CD4-positive, alpha-beta T cell treated with Interferon alpha-2 for 1 hour (primary cell): ENCODE measurements around the gene AGMO.

Experiments
- DNase-seq, 2 donors: peaks; one replicate each; pipeline ENCODE4 v3.0.0-alpha.2; 2020 to 2022

AGMO gene

DNA sequence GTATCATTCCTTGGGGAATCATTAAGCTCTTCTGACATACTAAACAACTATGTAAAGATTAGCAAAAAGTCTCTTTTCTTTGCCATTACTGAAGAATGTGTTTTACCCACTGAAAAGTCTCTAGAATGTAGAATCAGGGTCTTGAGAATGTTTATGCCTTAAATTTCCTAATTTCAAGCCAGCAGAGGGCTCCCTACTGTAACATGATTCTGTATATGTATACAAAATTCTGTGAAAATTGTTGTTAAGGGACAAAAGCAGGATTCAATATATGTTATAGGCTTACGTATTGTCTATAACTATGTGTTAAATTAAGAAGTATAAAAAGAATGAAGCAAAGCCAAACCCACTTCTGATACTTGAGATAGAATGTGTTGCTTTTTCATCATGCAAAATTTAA lies 362.3 kb downstream of the AGMO start:
- DNase-seq = no peak

DNA sequence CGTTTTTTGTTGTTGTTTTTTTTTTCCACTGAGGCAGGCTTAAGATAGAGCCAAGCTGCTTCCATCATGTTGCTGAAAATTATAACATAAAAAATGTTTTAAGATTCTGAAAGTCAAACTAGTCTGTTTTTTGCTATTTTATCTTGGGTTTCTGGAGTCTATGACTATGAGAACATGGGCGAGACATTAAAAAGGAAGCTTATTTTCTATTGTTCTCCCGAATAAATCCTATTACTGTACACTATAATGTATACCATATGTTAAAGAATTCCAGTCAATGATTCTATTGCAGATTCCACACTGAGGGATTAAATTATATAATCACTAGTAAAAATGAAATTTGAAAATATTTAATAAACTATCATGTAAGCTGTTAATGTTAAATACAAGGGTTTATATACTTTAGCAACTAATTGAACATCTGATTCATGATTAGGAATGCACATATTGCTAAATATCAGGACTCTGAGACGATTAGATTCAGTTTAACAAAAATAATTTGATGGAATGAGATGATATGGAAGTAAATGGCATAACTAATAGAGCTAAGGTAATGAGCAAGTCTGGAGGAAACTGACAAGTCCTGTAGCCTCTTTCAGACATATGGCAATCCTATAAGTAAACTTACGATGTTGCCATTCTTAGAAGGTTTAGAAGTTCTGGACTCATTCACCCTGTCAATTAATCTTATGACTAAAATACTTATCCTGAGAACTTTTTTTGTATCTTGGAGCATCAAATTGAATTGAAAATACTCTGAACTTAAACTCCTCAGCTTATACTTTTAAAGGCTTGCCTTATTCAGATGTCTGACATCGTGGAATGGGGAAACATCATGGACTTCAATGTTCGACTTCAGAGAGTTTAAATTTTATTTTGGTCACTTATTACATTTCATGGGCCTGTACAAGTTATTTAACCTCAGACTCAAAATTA lies 364.5 kb downstream of the AGMO start:
- no peak for DNase-seq

DNA sequence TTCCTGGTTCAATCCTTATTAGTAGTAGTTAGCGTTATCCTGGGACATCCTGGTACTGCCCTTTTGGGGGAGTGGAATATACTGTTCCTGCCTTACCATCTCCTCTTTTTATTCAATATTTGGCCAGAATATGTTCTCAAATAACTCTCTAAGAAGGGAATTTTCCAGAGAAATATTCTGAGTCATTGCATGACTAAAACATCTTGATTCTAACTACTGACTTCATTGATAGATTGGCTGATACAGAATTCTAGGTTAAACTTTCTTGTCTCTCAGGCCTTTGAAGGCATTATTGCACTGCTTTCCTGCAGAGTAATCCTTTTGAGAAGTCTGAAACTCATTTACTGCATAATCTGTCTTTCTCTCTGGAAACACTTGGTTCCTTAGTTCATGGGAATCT lies 383.8 kb downstream of the AGMO start:
- DNase-seq = no peak

DNA sequence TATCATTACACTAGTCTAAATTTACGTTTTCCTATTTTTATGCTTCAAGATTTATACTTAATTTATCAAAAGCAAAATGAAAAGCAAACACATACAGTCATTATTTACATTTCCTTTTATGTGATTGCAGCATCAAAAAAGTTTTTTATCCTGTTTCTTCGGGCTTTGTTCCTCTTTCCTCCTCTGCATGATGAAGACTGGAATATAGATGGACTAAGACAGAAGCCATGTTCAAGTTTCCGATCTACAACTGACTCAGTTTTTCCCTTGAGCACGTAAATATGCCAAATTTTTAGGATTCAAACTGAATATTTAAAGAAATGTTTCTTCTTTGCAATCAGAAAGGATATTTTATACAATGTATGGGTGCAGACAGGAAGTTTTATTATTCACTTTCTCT lies 385.7 kb downstream of the AGMO start:
- DNase-seq = no peak

DNA sequence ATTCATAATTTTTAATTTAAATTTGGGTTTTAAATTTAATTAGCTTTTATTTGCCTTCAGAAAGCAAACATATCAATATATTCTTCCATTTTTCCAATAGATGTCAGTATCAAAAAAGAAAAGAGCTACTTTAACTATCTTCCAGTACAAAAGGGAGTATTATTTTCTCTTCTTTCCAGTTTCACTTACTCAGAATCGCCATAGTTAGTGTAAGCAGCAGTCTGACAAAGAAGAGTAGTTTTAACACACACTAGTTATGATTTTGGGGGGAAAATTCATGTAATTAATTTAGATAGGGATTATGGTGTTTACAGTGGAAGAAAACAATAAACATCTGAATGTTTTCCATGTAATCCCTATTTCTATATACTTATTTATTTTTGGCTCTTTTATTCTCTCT lies 386.7 kb downstream of the AGMO start:
- no peak for DNase-seq

DNA sequence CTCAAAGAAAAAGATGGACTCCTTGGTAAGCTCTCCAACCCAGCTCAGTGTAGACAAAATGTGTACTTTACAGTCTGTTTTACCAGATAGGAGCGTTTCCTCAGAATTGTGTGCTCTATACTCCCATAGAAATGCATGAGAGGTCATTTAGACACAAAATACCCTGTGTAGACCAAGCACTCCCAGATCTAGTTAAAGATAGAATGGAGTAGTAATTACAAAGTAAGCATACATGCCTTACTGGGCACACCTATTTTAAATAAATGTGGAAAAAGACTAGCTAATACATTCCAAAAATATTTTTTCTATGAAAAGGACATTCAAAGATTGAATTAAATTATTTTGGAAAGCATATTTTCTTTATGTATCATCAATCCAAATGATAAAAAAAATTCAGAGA lies 387.3 kb downstream of the AGMO start:
- DNase-seq = no peak

DNA sequence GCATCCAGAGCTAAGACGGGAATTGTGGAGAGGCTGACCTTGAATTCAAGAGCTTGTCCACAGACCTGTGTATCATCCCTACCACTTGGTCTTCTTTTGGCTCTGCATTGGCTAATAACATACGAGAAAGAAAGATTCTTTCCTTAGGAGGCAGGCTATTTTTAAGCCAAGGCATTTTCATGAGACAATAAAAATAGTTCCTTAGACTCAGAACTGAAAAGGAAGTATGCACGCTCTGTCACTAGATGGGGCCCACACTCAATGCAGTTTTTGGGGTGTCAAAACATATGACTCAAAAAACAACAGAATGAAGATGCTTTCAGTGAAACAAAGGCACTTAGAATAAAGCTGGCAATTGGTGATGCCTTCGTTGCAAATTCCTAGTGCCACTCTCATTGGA lies 393.3 kb downstream of the AGMO start:
- DNase-seq = no peak

DNA sequence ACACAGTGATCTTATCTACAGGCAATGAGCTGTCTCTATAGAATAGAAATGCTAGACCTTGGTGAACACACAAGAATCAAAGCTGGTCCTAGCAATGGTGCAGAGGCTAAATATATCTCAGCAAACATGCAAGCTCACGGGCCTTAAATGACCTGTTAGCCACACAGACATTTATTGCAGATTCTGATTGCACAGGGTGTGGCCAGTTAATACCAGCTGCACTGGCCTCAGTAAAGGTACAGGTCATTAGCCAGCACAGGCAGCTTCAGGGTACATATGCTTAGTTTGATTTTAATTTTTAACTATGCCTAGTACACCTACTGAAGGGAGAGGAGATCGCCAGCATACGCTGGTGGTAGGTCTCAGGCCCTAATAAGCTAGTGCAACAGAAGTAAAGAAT lies 393.9 kb downstream of the AGMO start:
- no peak for DNase-seq

DNA sequence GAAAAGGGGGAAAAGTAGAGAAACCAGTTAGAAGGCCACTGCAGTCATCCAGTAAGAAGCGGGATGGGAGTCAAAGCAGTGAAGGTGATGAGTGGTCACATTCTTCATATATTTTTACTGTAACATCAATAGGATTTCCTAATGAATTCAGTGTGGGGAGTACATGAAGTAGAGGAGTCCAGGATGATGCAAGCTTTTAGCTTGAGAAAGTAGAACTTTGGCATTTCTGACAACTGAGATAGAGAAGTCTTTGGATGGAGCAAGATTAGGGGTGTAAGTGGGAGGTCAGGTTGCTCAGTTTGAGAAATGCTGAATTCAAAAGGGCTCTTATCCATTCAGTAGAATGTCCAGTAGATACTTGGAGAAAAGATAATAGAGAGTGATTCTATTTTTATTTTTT lies 395.2 kb downstream of the AGMO start:
- no peak for DNase-seq

DNA sequence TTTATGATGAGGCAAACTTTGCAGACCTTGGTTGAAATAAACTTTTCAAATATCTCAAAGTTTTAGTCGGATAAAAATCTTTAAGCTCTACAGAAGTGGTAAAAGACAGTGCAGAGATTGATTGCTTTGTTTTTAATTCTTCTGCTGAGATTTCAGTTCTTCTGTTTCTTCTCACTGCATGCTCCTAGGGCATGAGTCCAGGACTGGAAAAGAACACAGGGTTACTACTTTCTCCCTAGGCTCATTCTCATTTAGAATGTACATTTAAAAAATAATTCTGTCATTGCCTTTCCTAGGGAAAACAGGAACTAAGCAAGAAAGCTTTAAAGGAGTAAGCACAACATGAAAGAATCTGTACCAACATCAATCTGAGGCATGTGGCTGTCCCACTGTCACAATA lies 402.6 kb downstream of the AGMO start:
- no peak for DNase-seq

DNA sequence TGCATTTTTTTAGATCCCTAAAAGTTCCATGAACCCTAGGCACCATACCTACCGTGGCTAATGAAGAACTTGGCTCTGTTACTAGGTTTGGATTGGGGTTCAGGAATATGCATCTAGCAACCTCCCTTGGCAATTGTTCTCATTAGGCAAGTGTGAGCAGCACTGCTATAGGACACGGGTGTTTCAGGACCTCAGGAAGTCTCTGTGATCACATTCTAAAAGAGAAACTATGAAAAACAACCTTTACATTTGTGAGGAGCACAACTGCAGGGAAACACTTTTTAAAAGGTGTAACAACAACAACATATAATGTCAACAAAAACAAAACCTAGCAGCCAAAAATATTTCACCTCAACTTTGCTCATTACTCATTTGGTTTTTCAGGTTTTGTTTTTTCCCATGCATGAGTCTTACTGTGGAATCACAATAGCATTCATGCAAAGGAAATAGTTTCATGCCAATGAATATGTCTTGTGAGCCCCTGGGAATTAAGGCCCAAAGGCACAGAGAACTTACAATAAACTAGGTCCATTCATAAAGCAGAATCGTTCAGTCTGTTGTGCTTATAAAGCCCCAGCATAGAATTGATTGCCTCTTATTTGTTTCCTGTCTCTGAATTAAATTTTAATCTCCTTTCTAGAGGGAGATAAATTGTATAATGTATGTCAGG lies 403.5 kb downstream of the AGMO start:
- no peak for DNase-seq
